Upper lobe of right lung (tissue), 1 donor: ENCODE measurements around the gene VSTM2B. TPM values are rescaled to one million over a fixed set of nuclear protein-coding genes. Genes with fewer than 3 reads are reported as not detected.
"Not testable (repeated sequence)": the region's sequence is repeated elsewhere in the genome, so short reads cannot be mapped to it uniquely, and the experiment has no call there.

Source experiments
- ATAC-seq: fragments of 200-7000 bp; cut with Tn5 transposase; one replicate; pipeline ENCODE4 v1.9.1; 2020; ENCODE audit warnings: mild to moderate bottlenecking, moderate library complexity
- DNase-seq: peaks from one replicate; pipeline ENCODE4 v3.0.0-alpha.2; 2020
- H3K27ac ChIP-seq: fragments of 200-600 bp; one replicate; pipeline ENCODE4 v1.8.0; 2022
- H3K27me3 ChIP-seq: fragments of 200-600 bp; one replicate; pipeline ENCODE4 v1.8.0; 2022; ENCODE audit warnings: mild to moderate bottlenecking
- H3K36me3 ChIP-seq: fragments of 200-600 bp; one replicate; pipeline ENCODE4 v1.8.0; 2022
- H3K4me1 ChIP-seq: fragments of 200-600 bp; one replicate; pipeline ENCODE4 v1.8.0; 2022
- H3K4me3 ChIP-seq: fragments of 200-600 bp; one replicate; pipeline ENCODE4 v1.8.0; 2022; ENCODE audit warnings: mild to moderate bottlenecking
- H3K9me3 ChIP-seq: fragments of 200-600 bp; one replicate; pipeline ENCODE4 v1.8.0; 2022
- intact Hi-C: fragments of 100-400 bp; cut with DNase I; formaldehyde crosslinking; loops from one replicate; pipeline ENCODE4 v1.11.0; 2022
- total RNA-seq: library from RNA; stranded (reverse); fragmentation: NEBNext Ultra II Directional; extraction: Animal tissue kit (Norgen Biotek cat#: 25700); gene quantifications from one replicate; pipeline ENCODE4 v1.2.1, GENCODE V29; 2021
- TF ChIP-seq, protein P1 (sequence below): fragments of 200-600 bp; IDR thresholded peaks from one replicate; pipeline ENCODE4 v1.8.0; 2022; ENCODE audit warnings: antibody characterized with exemption
- donor health status: DM: no; HTN: yes; CAD: no; lungs with severe emphysema.

Gene VSTM2B
- total RNA-seq, 1 donor from 2014 or later = not detected

DNA sequence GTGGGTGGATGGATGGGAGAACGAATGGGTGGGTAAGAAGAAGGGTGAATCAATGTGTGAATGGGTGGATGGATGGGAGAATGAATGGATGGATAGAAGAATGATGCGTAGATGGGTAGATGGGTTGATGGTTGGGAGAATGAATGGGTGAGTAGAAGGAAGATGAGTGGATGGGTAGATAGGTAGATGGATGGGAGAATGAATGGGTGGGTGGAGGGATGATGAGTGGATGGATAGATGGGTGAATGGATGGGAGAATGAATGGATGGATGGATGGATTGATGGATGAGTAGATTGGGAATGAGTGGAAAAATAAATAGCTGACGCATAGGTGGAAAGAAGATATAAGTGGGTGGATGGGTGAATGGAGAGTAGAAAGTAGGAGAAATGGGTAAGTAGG lies 16.5 kb downstream of the VSTM2B start:
- TF ChIP-seq, protein P1, sequence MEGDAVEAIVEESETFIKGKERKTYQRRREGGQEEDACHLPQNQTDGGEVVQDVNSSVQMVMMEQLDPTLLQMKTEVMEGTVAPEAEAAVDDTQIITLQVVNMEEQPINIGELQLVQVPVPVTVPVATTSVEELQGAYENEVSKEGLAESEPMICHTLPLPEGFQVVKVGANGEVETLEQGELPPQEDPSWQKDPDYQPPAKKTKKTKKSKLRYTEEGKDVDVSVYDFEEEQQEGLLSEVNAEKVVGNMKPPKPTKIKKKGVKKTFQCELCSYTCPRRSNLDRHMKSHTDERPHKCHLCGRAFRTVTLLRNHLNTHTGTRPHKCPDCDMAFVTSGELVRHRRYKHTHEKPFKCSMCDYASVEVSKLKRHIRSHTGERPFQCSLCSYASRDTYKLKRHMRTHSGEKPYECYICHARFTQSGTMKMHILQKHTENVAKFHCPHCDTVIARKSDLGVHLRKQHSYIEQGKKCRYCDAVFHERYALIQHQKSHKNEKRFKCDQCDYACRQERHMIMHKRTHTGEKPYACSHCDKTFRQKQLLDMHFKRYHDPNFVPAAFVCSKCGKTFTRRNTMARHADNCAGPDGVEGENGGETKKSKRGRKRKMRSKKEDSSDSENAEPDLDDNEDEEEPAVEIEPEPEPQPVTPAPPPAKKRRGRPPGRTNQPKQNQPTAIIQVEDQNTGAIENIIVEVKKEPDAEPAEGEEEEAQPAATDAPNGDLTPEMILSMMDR = no peak
- no peak for ATAC-seq
- peaks cover 18% of the 10 kb centered on the region for H3K27me3 ChIP-seq
- H3K36me3 ChIP-seq = no peaks in the 10 kb centered on the region
- no peaks in the 10 kb centered on the region for H3K4me1 ChIP-seq
- intact Hi-C loops = no loop called here
- no peak overlapping the region for H3K4me3 ChIP-seq
- DNase-seq = no peak
- no peak overlapping the region for H3K27ac ChIP-seq
- no peaks in the 10 kb centered on the region for H3K9me3 ChIP-seq

DNA sequence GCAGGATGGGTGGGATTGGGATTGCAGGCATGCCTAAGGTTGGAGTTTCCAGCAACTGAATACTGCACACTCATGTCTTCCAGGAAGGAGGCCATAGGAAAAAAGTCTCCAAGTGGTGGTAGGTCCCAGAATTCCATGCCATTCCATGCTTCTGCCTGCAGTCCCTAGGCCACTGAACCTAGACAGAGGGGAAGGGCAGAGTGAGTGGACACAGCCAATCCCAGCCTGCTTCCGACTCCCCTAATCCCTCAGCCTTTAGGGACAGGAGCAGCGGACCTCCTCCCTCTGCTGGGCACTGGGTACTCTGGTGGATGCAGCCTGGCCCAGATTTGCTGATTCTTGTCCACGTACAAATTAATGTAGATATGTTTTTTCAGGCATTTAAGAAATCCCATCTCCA lies 17.0 kb downstream of the VSTM2B start:
- TF ChIP-seq, protein P1 = no peak
- Histone ChIP-seq H3K4me1 (no peaks in the 10 kb centered on the region), H3K27ac (no peak overlapping the region), H3K27me3 (peaks cover 18% of the 10 kb centered on the region), H3K9me3 (no peaks in the 10 kb centered on the region), H3K4me3 (no peak overlapping the region), H3K36me3 (no peaks in the 10 kb centered on the region)
- no peak for ATAC-seq
- no peak for DNase-seq
- intact Hi-C loops = no loop called here

DNA sequence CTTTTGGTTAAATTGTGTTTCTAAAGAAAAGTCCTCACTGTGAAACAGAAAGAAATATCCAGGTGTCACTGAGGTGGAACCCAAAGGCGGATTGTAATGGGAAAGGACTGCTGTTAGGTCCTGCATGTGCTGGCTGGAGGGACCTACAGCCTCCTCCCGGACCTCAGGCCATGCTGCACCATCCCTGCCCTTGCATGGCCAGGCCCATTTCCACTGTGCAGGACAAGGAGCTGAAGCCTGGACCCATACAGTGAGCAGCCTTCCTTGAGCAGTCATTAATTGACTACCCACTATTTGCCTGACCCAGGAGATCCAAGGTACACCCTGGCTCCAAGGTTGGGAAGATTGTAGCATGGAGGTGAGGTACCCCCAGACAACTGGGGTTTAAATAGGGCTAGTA lies 17.6 kb downstream of the VSTM2B start:
- DNase-seq = peak; percentile 26
- Histone ChIP-seq H3K4me1 (no peaks in the 10 kb centered on the region), H3K27ac (no peak overlapping the region), H3K4me3 (no peak overlapping the region), H3K27me3 (peaks cover 18% of the 10 kb centered on the region), H3K36me3 (no peaks in the 10 kb centered on the region), H3K9me3 (no peaks in the 10 kb centered on the region)
- intact Hi-C loops = no loop called here
- TF ChIP-seq, protein P1 = no peak
- ATAC-seq = no peak

DNA sequence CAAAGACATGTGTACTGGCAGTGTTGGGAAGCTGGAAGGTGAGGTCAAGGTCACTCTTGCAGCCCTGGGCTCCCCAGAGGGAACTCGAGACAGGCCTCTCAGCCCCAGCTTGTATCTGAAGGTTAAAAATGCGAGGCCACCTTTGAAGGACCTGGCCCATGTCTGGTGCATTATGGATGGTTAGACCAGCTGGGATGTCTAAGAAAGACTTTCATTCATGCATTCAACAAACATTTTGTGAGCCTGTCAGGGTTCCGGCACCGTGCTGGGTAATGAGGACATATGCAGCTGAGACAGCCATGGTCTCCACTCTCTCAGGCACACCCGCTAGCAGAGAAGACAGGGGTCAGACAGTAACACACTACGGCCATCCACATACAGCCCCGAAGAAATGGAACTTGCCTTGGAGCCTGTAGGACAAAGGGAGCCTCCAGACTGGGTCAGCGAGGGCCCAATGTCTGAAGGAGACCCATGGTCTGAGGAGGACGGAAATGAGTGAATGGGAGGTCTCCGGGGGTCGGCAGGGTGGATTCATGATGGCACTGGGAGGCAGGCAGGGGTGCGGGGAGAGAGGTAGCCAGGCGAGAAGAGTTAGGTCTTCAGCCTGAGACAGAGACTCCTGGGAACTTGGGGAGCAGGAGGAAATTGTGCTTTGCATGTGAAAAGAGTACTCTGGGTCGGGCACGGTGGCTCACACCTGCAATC lies 19.0 kb downstream of the VSTM2B start:
- no peaks in the 10 kb centered on the region for H3K4me1 ChIP-seq
- H3K9me3 ChIP-seq = no peaks in the 10 kb centered on the region
- no peak overlapping the region for H3K4me3 ChIP-seq
- no peak overlapping the region for H3K27ac ChIP-seq
- DNase-seq (peak; percentile 31), ATAC-seq (no peak)
- no peaks in the 10 kb centered on the region for H3K36me3 ChIP-seq
- H3K27me3 ChIP-seq = peaks cover 12% of the 10 kb centered on the region
- TF ChIP-seq, protein P1 = no peak
- intact Hi-C loops = no loop called here

DNA sequence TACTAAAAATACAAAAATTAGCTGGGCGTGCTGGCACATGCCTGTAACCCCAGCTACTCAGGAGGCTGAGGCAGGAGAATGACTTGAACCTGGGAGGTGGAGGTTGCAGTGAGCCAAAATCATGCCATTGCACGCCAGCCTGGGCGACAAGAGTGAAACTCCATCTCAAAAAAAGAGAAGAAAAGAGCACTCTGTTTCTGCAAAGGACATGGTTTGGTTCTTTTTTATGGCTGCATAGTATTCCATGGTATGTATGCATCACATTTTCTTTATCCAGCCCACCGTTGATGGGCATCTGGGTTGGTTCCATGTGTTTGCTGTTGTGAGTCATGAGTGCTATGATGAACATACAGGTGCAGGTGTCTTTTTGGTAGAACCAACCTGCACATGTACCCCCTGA lies 19.7 kb downstream of the VSTM2B start:
- H3K4me1 ChIP-seq, ATAC-seq, H3K27ac ChIP-seq, H3K9me3 ChIP-seq, H3K4me3 ChIP-seq, DNase-seq, H3K36me3 ChIP-seq, H3K27me3 ChIP-seq, intact Hi-C loops: not testable (repeated sequence)

DNA sequence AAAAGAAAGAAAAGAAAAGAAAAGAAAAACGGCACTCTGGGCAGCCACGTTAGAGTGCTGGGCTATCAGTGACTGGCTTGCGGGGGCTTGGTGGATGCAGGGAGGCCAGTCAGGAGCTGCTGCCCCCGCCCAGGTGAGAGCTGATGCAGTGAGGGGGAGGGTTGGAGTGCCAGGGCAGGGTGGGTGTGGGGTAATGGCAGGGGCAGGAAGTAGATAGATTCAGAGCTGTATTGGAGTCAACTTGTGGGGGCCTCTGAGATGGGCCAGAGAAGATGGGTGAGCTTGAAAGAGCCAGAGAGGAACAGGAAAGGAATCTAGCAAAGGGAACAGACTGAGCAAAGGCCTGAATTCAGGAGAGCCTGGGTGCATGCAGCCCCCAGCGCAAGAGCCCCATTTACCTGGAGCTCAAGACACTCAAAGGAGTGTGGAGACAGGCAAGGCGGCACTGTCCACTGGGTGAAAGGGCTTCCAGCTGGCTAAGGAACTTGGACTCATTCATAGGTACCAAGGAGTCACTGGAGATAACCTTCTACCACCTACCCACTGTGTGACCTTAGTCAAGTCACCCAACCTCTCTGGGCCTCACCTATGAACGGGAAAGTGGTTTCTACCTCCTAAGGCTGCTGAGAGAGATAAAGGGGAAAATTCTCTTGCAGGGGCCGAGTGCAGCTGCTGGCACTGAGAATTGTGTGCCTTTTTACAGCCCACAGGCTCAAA lies 20.2 kb downstream of the VSTM2B start:
- Histone ChIP-seq H3K4me3 (no peak overlapping the region), H3K36me3 (no peaks in the 10 kb centered on the region), H3K9me3 (no peaks in the 10 kb centered on the region), H3K27ac (no peak overlapping the region), H3K4me1 (no peaks in the 10 kb centered on the region), H3K27me3 (peaks cover 3% of the 10 kb centered on the region)
- ATAC-seq (no peak), DNase-seq (peak; percentile 30)
- TF ChIP-seq, protein P1 = no peak
- intact Hi-C loops = no loop called here
